GM21576 (cell line): ENCODE data around the gene SHANK3.

ENCODE experiments used
- ATAC-seq: cut with Tn5 transposase; IDR thresholded peaks from one replicate; pipeline ENCODE4 v1.9.1; 2021; ENCODE audit warnings: mild to moderate bottlenecking, moderate library complexity; ENCODE audit not compliant: unreplicated experiment

Gene SHANK3

GRCh38 chr22:50711446-50712340 is 39.1 kb downstream of the SHANK3 start:
- ATAC-seq: no peak

GRCh38 chr22:50712341-50713007 is 39.9 kb downstream of the SHANK3 start:
- ATAC-seq: no peak

- ATAC-seq: no peak
Measured at GRCh38 chr22:50713008-50713385, 40.4 kb downstream of the SHANK3 start.

GRCh38 chr22:50713571-50714056 is 41.0 kb downstream of the SHANK3 start:
- ATAC-seq: no peak

- ATAC-seq: no peak
Measured at GRCh38 chr22:50714150-50714549, 41.5 kb downstream of the SHANK3 start.

DNA sequence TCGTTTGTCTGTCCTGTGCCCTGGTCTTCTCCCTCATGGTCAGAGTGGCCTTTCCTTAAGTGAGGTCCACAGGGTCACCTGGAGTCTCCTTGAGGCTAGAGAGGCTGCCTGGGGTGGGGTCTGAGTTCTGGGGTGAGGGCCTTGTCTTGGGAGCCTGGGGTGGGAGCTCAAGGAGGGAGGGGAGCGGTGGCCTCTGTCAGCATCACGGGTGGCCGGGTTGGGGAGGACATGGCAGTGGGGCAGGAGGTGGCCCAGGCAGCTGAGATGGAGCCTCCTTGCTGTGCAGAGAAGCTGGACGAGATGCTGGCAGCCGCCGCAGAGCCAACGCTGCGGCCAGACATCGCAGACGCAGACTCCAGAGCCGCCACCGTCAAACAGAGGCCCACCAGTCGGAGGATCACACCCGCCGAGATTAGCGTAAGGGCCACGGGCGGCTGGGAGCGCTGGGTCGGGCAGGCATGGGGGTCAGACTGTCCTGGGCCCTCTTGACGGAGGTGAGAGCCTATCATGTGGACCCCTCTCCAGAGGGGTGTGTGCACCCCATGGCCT is 42.1 kb downstream of the SHANK3 start:
- no peak for ATAC-seq

GRCh38 chr22:50715250-50715649 is 42.6 kb downstream of the SHANK3 start:
- no peak for ATAC-seq

DNA sequence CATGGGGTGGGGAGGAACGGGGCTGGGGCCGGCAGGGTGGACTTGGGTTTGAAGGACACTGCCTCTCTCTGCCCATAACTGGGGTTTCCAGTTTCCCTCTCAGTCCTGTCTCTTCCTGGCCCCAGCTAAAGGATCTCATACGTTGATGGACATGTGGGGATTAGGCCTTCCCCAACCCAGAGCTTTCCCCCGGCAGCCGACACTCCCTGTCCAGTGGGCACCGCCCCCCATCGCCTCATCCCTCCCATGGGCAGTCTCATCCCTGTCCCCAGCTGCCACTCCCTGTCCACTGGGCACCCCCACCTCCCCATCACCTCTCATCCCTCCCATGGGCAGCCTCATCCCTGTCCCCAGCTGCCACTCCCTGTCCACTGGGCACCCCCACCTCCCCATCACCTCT is 43.2 kb downstream of the SHANK3 start:
- no peak for ATAC-seq

DNA sequence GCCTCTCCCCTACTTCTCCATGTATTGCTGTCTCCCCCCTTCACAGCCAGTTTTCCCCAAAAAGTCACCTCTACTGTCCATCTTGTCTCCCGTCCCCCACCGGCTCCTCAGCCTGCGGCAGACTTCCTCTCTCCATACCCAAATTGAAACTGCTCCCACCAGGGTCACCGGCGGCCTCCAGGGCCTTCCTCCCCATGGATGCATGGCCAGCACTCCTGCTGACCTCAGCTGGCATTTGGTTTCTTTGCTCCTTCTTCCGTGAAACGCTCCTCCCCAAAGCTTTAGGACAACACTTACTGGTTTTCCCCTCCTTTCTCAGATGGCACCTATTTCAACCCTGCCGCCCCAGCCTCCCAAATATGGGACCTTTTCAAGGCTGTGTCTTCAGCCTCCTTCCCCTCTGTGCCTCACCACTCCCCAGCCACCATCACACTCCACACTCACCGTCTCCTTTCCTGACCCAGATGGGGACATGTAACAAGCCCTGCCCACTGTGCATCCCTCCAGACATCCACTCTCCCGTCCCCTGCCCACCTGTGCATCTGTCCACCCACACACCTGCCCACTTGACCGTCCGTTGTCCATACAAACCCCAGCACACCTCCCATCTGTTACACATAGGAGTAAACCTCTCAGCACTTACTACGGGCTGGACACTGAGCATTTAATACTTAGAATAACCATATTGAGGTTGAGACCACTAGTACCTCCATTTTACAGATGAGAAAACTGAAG is 43.8 kb downstream of the SHANK3 start:
- ATAC-seq: no peak

DNA sequence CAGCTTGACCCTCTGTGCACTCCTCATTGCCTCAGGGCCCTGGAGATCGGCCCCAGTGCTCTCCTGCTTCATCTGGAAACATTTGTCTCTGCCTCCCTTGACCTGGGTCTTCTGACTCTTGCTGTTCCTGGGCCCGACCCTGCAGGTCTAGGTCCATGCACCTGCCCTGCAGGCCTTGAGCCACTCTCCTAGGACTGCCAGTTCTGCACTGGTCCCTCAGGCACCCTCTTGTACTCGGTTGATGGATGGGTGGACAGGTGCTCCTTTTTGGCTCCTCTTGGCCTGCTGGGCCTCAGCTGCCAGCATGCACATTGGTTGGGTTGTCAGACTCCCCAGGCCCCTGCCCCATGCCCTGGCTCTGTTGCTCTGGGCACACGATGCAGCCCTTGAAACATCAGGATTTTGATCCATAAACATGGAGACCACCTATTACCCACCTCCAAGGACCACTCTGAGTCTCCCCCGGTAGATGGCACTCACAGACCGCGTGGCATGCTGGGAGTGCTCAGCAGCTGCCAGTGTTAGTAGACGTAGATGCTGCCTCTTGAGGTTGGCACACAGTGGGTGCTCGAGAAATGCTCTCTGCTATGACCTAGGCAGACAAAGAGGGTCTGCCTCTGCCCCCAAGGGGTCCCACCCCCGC is 45.2 kb downstream of the SHANK3 start:
- no peak for ATAC-seq

DNA sequence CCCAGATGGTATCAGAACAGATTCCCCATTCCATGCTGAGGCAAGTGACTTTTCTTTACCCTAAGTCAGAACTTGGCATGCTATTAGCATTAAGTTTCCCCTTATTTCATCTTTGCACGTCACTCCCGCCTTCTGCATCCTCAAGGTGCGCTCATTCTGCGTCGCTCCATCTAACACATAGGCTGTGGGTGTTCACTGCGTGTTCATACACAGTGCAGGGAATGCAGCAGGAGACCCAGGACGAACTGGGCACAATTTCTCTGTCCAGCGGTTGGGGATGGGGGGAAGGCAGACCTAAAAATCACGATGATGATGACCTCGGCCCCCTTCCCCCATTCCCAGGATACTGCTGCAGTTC is 45.7 kb downstream of the SHANK3 start:
- no peak for ATAC-seq

DNA sequence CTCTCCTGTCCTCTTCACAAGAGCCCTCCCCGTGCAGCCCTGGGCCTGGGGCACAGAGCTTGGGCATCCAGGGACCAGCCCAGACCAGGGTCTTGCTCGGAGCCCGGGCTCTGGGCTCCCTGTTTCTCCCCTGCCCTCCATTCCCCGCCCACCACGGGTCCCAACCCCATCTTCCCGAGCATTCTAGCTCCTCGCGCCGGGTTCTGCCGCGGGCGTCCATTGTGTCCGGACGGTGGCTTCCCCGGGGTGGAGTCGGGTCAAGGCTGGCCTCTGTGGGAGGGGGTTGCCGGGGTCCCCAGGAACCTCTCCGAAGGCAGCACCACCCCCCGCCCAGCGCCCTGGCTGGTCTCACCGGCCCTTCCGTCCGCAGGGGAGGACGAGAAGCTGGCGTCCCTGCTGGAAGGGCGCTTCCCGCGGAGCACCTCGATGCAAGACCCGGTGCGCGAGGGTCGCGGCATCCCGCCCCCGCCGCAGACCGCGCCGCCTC is 47.2 kb downstream of the SHANK3 start:
- no peak for ATAC-seq

DNA sequence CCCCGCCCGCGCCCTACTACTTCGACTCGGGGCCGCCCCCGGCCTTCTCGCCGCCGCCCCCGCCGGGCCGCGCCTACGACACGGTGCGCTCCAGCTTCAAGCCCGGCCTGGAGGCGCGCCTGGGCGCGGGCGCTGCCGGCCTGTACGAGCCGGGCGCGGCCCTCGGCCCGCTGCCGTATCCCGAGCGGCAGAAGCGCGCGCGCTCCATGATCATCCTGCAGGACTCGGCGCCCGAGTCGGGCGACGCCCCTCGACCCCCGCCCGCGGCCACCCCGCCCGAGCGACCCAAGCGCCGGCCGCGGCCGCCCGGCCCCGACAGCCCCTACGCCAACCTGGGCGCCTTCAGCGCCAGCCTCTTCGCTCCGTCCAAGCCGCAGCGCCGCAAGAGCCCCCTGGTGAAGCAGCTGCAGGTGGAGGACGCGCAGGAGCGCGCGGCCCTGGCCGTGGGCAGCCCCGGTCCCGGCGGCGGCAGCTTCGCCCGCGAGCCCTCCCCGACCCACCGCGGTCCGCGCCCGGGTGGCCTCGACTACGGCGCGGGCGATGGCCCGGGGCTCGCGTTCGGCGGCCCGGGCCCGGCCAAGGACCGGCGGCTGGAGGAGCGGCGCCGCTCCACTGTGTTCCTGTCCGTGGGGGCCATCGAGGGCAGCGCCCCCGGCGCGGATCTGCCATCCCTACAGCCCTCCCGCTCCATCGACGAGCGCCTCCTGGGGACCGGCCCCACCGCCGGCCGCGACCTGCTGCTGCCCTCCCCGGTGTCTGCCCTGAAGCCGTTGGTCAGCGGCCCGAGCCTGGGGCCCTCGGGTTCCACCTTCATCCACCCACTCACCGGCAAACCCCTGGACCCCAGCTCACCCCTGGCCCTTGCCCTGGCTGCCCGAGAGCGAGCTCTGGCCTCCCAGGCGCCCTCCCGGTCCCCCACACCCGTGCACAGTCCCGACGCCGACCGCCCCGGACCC is 48.0 kb downstream of the SHANK3 start:
- no peak for ATAC-seq

GRCh38 chr22:50721257-50721844 is 48.7 kb downstream of the SHANK3 start:
- no peak for ATAC-seq

DNA sequence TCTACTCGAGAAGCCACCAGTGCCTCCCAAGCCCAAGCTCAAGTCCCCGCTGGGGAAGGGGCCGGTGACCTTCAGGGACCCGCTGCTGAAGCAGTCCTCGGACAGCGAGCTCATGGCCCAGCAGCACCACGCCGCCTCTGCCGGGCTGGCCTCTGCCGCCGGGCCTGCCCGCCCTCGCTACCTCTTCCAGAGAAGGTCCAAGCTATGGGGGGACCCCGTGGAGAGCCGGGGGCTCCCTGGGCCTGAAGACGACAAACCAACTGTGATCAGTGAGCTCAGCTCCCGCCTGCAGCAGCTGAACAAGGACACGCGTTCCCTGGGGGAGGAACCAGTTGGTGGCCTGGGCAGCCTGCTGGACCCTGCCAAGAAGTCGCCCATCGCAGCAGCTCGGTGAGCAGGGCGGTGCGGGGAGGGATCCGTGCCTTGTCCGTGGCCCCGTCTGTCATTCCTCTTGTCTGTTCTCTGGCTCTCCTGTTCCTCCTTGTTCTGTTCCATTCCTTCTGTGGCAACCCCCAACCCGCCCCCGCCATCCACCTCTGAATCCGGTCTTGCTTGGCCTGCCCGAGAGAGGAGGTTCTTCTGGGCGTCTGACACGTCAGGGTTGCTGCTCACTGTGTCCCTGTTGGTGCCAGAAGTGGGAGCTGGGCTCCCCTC is 49.6 kb downstream of the SHANK3 start:
- no peak for ATAC-seq
